CD8-positive, alpha-beta memory T cell (primary cell): ENCODE measurements around the gene MID1. TPM values are rescaled to one million over a fixed set of nuclear protein-coding genes. Genes with fewer than 3 reads are reported as not detected.

Source experiments
- CTCF ChIA-PET: fragments of 350-600 bp; sonication (Branson Sonifier 250); formaldehyde crosslinking; loops from one replicate; lab custom pipeline; 2021; ENCODE audit warnings: antibody characterized with exemption; lab: Charles Lee
- POLR2A ChIA-PET: fragments of 350-600 bp; sonication (Branson Sonifier 250); formaldehyde crosslinking; loops from one replicate; lab custom pipeline; 2021; ENCODE audit warnings: antibody characterized with exemption; lab: Charles Lee
- DNase-seq, 5 donors: peaks; one replicate each; pipeline versions ENCODE4 v3.0.0 to v3.0.0-alpha.2; 2020 to 2022; ENCODE audit warnings: mixed read lengths in 1 of 5
- H3K27ac ChIP-seq: one replicate; pipeline ENCODE4 v1.7.0; 2013; ENCODE audit warnings: low read depth, mild to moderate bottlenecking, low read length, moderate library complexity
- H3K27me3 ChIP-seq: 2 replicates; pipeline ENCODE4 v1.7.0; 2013; ENCODE audit warnings: low read length, mild to moderate bottlenecking; ENCODE audit not compliant: insufficient read depth, poor library complexity, severe bottlenecking
- H3K36me3 ChIP-seq: 2 replicates; pipeline ENCODE4 v1.7.0; 2013; ENCODE audit warnings: mild to moderate bottlenecking, low read length, moderate library complexity; ENCODE audit not compliant: insufficient read depth
- H3K4me1 ChIP-seq: 2 replicates; pipeline ENCODE4 v1.7.0; 2013; ENCODE audit warnings: mild to moderate bottlenecking, low read length, moderate library complexity; ENCODE audit not compliant: insufficient read depth
- H3K4me3 ChIP-seq: 2 replicates; pipeline ENCODE4 v1.7.0; 2013; ENCODE audit warnings: mild to moderate bottlenecking, low read length
- H3K9me3 ChIP-seq: 2 replicates; pipeline ENCODE4 v1.7.0; 2013; ENCODE audit warnings: mild to moderate bottlenecking, low read length
- H3K27ac Mint-ChIP-seq, 8 donors: one replicate each; pipeline ENCODE4 v1.8.0; 2020 to 2021; ENCODE audit warnings: mixed read lengths in 8 of 8, mild to moderate bottlenecking in 6 of 8, inconsistent platforms in 3 of 8, moderate library complexity in 3 of 8
- H3K27me3 Mint-ChIP-seq, 2 donors: one replicate each; pipeline ENCODE4 v1.8.0; 2020 to 2021; ENCODE audit warnings: mixed read lengths in 2 of 2, mild to moderate bottlenecking in 1 of 2, moderate library complexity in 1 of 2
- H3K36me3 Mint-ChIP-seq, 3 donors: one replicate each; pipeline ENCODE4 v1.8.0; 2020 to 2021; ENCODE audit warnings: mixed read lengths in 3 of 3, inconsistent platforms in 1 of 3, mild to moderate bottlenecking in 1 of 3
- H3K4me1 Mint-ChIP-seq, 3 donors: one replicate each; pipeline ENCODE4 v1.8.0; 2020 to 2021; ENCODE audit warnings: mixed read lengths in 3 of 3, inconsistent platforms in 1 of 3, mild to moderate bottlenecking in 1 of 3
- H3K4me3 Mint-ChIP-seq, 7 donors: one replicate each; pipeline ENCODE4 v1.8.0; 2020 to 2021; ENCODE audit warnings: mixed read lengths in 7 of 7, mild to moderate bottlenecking in 6 of 7, moderate library complexity in 4 of 7, inconsistent platforms in 2 of 7
- H3K9me3 Mint-ChIP-seq, 5 donors: one replicate each; pipeline ENCODE4 v1.8.0; 2020 to 2022; ENCODE audit warnings: mixed read lengths in 5 of 5, mild to moderate bottlenecking in 3 of 5, moderate library complexity in 2 of 5, inconsistent platforms in 1 of 5
- polyA plus RNA-seq: library from polyadenylated mRNA; unstranded; fragments of 300-500 nt; fragmentation: Illumina TruSeq; gene quantifications from one replicate; pipeline ENCODE4 v1.2.3, GENCODE V29; 2021
- total RNA-seq, 2 experiments: library from RNA; stranded (reverse); gene quantifications; one replicate each; pipeline ENCODE4 v1.2.3, GENCODE V29; 2021

MID1 gene
- total and polyA plus RNA-seq, 3 experiments from 2014 or later, result not detected

GRCh38 chrX:10534611-10535010 is 85.8 kb downstream of the MID1 start:
- DNase-seq, result no peak
- Histone ChIP-seq H3K4me1 (no peaks in the 10 kb centered on the region), H3K4me3 (no peak overlapping the region), H3K9me3 (no peaks in the 10 kb centered on the region), H3K27ac (no peak overlapping the region), H3K36me3 (no peaks in the 10 kb centered on the region), H3K27me3 (no peaks in the 10 kb centered on the region)
- H3K4me1 Mint-ChIP-seq, result no peaks in the 10 kb centered on the region
- ChIA-PET POLR2A (no interaction called here), CTCF (no interaction called here)
- peaks cover 0 to 1% of the 10 kb centered on the region in 2 donors for H3K27me3 Mint-ChIP-seq
- no peaks in the 10 kb centered on the region for H3K36me3 Mint-ChIP-seq
- H3K4me3 Mint-ChIP-seq, result no peak overlapping the region
- no peak overlapping the region for H3K27ac Mint-ChIP-seq
- peaks cover 0 to 2% (median 0%) of the 10 kb centered on the region in 5 donors for H3K9me3 Mint-ChIP-seq

DNA sequence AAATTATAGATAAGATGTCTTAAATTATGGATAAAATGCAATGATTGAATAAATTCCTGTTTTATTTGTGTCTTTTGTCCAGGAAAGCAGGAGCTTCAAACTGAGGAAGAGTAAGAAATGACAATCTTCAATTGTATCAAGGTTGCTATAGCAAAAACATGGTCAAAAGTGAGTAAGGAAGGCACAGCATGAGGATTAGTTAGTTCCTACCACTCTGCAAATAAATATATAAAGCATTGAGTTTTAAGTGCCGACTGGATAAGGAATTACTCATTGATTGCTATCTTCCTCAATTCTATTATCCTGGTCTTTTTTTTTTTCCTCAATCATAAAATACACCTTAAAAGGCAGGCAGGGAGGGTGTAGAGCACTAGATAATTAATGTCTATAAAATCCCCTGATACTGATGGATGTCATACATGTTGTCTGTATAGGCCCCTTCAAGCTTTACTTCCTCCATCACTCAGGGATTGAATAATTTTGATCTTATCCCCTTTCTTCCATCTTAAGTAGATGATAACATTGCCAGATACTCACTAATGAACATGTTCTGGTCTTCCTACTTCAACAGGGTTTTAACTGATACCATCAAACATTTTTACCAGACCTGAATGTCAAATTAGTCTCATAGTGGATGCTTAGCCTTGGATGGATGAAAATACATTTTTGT is 86.6 kb downstream of the MID1 start:
- Mint-ChIP-seq H3K4me3 (no peak overlapping the region), H3K27ac (no peak overlapping the region), H3K4me1 (no peaks in the 10 kb centered on the region), H3K9me3 (peaks cover 0 to 2% (median 0%) of the 10 kb centered on the region in 5 donors), H3K27me3 (peaks cover 0 to 1% of the 10 kb centered on the region in 2 donors), H3K36me3 (no peaks in the 10 kb centered on the region)
- Histone ChIP-seq H3K4me1 (no peaks in the 10 kb centered on the region), H3K9me3 (no peaks in the 10 kb centered on the region), H3K27me3 (no peaks in the 10 kb centered on the region), H3K27ac (no peak overlapping the region), H3K4me3 (no peak overlapping the region), H3K36me3 (no peaks in the 10 kb centered on the region)
- ChIA-PET POLR2A (no interaction called here), CTCF (no interaction called here)
- no peak for DNase-seq

GRCh38 chrX:10531927-10532326 is 88.5 kb downstream of the MID1 start:
- H3K27ac ChIP-seq, result no peak overlapping the region
- no peaks in the 10 kb centered on the region for H3K36me3 ChIP-seq
- CTCF ChIA-PET, result no interaction called here
- peaks cover 0 to 1% of the 10 kb centered on the region in 2 donors for H3K27me3 Mint-ChIP-seq
- H3K4me3 Mint-ChIP-seq, result no peak overlapping the region
- no peak overlapping the region for H3K4me3 ChIP-seq
- POLR2A ChIA-PET, result no interaction called here
- H3K27me3 ChIP-seq, result no peaks in the 10 kb centered on the region
- H3K9me3 Mint-ChIP-seq, result peaks cover 0 to 2% (median 0%) of the 10 kb centered on the region in 5 donors
- no peak overlapping the region for H3K27ac Mint-ChIP-seq
- no peaks in the 10 kb centered on the region for H3K36me3 Mint-ChIP-seq
- H3K9me3 ChIP-seq, result no peaks in the 10 kb centered on the region
- H3K4me1 Mint-ChIP-seq, result no peaks in the 10 kb centered on the region
- no peaks in the 10 kb centered on the region for H3K4me1 ChIP-seq
- DNase-seq, result no peak

DNA sequence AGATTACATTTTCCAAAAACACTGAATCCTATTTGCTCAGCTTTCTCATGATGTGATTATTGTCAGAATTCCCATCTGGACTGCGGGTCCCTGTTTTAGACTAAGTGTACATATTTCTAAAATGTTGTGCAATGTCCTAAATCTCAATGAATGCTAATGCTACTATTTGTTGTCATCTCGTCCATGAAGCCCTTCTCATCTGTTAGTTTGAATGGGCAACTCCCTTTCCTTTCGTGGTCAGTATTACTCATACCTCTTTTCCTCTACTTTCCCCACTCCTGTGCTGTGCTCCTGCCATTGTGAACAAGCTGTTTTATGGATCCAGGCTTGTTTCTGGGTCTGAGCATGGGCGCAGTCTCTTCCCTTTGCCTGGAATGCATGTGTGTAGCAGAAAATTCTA is 91.0 kb downstream of the MID1 start:
- H3K27ac Mint-ChIP-seq, result no peak overlapping the region
- H3K4me3 Mint-ChIP-seq, result no peak overlapping the region
- no peak overlapping the region for H3K4me3 ChIP-seq
- H3K9me3 Mint-ChIP-seq, result peaks cover 0 to 4% (median 1%) of the 10 kb centered on the region in 5 donors
- H3K36me3 Mint-ChIP-seq, result no peaks in the 10 kb centered on the region
- no peaks in the 10 kb centered on the region for H3K4me1 ChIP-seq
- no peak for DNase-seq
- no peak overlapping the region for H3K27ac ChIP-seq
- ChIA-PET CTCF (no interaction called here), POLR2A (no interaction called here)
- H3K36me3 ChIP-seq, result no peaks in the 10 kb centered on the region
- H3K9me3 ChIP-seq, result no peaks in the 10 kb centered on the region
- peaks cover 0 to 1% of the 10 kb centered on the region in 2 donors for H3K27me3 Mint-ChIP-seq
- H3K4me1 Mint-ChIP-seq, result no peaks in the 10 kb centered on the region
- no peaks in the 10 kb centered on the region for H3K27me3 ChIP-seq

- H3K36me3 ChIP-seq, result no peaks in the 10 kb centered on the region
- peaks cover 0 to 1% of the 10 kb centered on the region in 2 donors for H3K27me3 Mint-ChIP-seq
- no peak for DNase-seq
- H3K27ac ChIP-seq, result no peak overlapping the region
- H3K9me3 Mint-ChIP-seq, result peaks cover 0 to 4% (median 1%) of the 10 kb centered on the region in 5 donors
- no peaks in the 10 kb centered on the region for H3K36me3 Mint-ChIP-seq
- no peaks in the 10 kb centered on the region for H3K27me3 ChIP-seq
- H3K4me3 Mint-ChIP-seq, result no peak overlapping the region
- no peak overlapping the region for H3K4me3 ChIP-seq
- POLR2A ChIA-PET, result no interaction called here
- H3K9me3 ChIP-seq, result no peaks in the 10 kb centered on the region
- no peaks in the 10 kb centered on the region for H3K4me1 Mint-ChIP-seq
- H3K27ac Mint-ChIP-seq, result no peak overlapping the region
- no peaks in the 10 kb centered on the region for H3K4me1 ChIP-seq
- CTCF ChIA-PET, result no interaction called here
Measured at GRCh38 chrX:10526451-10526850, 93.9 kb downstream of the MID1 start.

- H3K4me3 ChIP-seq, result no peak overlapping the region
- H3K4me1 ChIP-seq, result no peaks in the 10 kb centered on the region
- Mint-ChIP-seq H3K36me3 (no peaks in the 10 kb centered on the region), H3K27ac (no peak overlapping the region), H3K4me1 (no peaks in the 10 kb centered on the region), H3K4me3 (no peak overlapping the region), H3K9me3 (peaks cover 0 to 6% (median 2%) of the 10 kb centered on the region in 5 donors), H3K27me3 (peaks cover 0 to 1% of the 10 kb centered on the region in 2 donors)
- H3K36me3 ChIP-seq, result no peaks in the 10 kb centered on the region
- no peaks in the 10 kb centered on the region for H3K27me3 ChIP-seq
- CTCF ChIA-PET, result no interaction called here
- DNase-seq, result no peak
- POLR2A ChIA-PET, result no interaction called here
- H3K27ac ChIP-seq, result no peak overlapping the region
- no peaks in the 10 kb centered on the region for H3K9me3 ChIP-seq
Measured at GRCh38 chrX:10525381-10526120, 94.8 kb downstream of the MID1 start.

DNA sequence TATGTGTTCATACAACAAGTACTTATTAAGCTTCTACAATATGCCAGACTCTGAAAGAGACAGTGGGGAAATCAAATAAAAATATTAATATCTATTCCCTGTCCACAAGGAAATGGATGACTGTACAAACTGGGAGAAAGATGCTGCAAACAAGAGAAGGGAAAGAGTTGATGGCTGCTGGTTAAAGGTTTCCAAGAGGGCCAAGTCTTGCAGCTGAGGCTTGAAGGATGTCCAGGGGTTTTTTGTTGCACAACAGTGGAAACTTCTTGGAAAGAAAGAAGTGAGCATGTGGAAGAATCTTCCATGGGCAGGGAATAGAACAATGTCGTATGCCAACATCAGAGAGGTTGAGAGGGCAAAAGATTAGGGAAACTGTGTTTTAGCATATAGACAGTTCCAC is 95.8 kb downstream of the MID1 start:
- Mint-ChIP-seq H3K27ac (no peak overlapping the region), H3K4me3 (no peak overlapping the region), H3K36me3 (no peaks in the 10 kb centered on the region), H3K27me3 (no peaks in the 10 kb centered on the region), H3K4me1 (no peaks in the 10 kb centered on the region), H3K9me3 (peaks cover 0 to 6% (median 2%) of the 10 kb centered on the region in 5 donors)
- CTCF ChIA-PET, result no interaction called here
- H3K4me1 ChIP-seq, result no peaks in the 10 kb centered on the region
- DNase-seq, result no peak
- POLR2A ChIA-PET, result no interaction called here
- no peak overlapping the region for H3K4me3 ChIP-seq
- H3K27me3 ChIP-seq, result no peaks in the 10 kb centered on the region
- no peaks in the 10 kb centered on the region for H3K9me3 ChIP-seq
- no peak overlapping the region for H3K27ac ChIP-seq
- no peaks in the 10 kb centered on the region for H3K36me3 ChIP-seq

DNA sequence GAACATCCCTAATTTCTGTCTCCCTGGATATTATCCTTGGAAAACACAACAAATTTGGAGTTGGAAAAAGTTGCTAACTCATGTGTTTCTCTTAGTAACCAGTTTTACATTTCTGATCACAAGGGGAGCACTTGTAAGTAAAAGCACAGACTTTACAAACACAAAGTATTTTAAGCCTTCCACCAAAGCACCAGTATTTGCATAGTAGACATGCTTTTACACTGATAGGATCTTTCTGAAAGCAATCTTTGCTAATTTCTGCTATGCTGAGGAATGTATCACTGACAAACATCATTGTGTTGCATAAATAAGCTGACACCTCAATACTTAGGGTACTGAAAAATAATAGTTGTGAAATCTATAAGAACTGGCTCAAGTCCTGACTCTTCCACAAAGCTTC is 100.6 kb downstream of the MID1 start:
- Mint-ChIP-seq H3K36me3 (no peaks in the 10 kb centered on the region), H3K9me3 (peaks cover 0 to 12% (median 3%) of the 10 kb centered on the region in 5 donors), H3K27me3 (peaks cover 0 to 4% of the 10 kb centered on the region in 2 donors), H3K4me3 (no peak overlapping the region), H3K27ac (no peak overlapping the region), H3K4me1 (no peaks in the 10 kb centered on the region)
- Histone ChIP-seq H3K27ac (no peak overlapping the region), H3K27me3 (no peaks in the 10 kb centered on the region), H3K4me3 (no peak overlapping the region), H3K4me1 (no peaks in the 10 kb centered on the region), H3K9me3 (no peaks in the 10 kb centered on the region), H3K36me3 (no peaks in the 10 kb centered on the region)
- ChIA-PET POLR2A (no interaction called here), CTCF (no interaction called here)
- DNase-seq, result no peak
